BLaER1 treated with 17β-estradiol and CSF1 and Interleukin-3, amounts not matched to agents 10 nM and 100 nM (cell line): Measurements from ENCODE around the gene COL5A1.

Source experiments
- H3K27ac ChIP-seq, 11 experiments: shearing (Covaris generic); formaldehyde crosslinking; 2 replicates each; pipeline ENCODE4 v1.8.1; 2022
- H3K27me3 ChIP-seq, 11 experiments: shearing (Covaris generic); formaldehyde crosslinking; 2 replicates each; pipeline ENCODE4 v1.8.1; 2022
- H3K36me3 ChIP-seq, 11 experiments: shearing (Covaris generic); formaldehyde crosslinking; 2 replicates each; pipeline ENCODE4 v1.8.1; 2022
- H3K4me1 ChIP-seq, 10 experiments: shearing (Covaris generic); formaldehyde crosslinking; 2 replicates each; pipeline ENCODE4 v1.8.1; 2022
- H3K4me2 ChIP-seq, 11 experiments: shearing (Covaris generic); formaldehyde crosslinking; 2 replicates each; pipeline ENCODE4 v1.8.1; 2022
- H3K4me3 ChIP-seq, 10 experiments: shearing (Covaris generic); formaldehyde crosslinking; 2 replicates each; pipeline ENCODE4 v1.8.1; 2022
- H3K9ac ChIP-seq, 11 experiments: shearing (Covaris generic); formaldehyde crosslinking; 2 replicates each; pipeline ENCODE4 v1.8.1; 2022
- H3K9me3 ChIP-seq, 11 experiments: shearing (Covaris generic); formaldehyde crosslinking; replicated peaks in 1 of 11; 2 replicates each; pipeline ENCODE4 v1.8.1; 2022
- H4K20me1 ChIP-seq, 11 experiments: shearing (Covaris generic); formaldehyde crosslinking; 2 replicates each; pipeline ENCODE4 v1.8.1; 2022
- Cebpa-rat ChIP-seq, 11 experiments: shearing (Covaris generic); IDR thresholded peaks; 2 replicates each; pipeline ENCODE4 v1.8.1; 2022

Gene COL5A1

DNA sequence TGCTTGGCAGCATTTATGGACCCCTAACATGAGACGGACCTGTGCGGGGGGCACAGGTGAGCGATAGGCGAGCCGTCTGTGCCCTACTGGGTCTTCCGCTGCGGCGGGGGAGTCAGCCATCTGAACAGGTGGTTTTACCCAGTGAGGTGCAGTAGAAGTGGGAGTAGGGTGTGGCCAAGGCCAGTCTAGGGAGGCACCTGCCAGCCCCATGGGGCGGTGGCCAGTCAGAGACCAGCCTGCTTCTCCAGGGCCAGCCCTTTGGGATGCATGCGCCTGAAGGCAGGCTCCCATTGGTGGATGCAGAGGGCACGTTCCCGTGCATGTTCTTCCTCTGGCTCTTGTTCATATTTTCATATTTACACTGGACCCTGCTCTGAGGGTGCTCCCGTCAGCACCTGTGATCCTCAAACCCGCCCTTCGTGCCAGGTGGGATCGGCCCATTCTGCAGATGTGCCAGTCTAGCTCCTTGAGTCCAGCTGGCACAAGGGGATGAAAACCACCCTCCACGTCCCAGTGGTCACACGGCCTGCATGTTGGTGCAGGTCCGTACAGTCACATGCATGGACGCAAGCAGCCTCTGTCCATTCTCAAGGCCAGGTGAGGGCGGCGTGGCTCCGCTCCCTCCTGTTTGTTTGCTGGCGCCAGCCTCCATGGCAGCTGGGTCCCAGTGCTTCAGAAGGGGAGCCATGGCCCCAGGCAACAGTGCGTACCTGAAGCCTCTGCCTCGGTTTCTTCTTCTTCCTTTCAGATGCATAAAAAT, 9.0 kb downstream of the COL5A1 start:
- Histone ChIP-seq H3K27me3 (peaks cover 0 to 34% (median 0%) of the 10 kb centered on the region in 11 experiments; a peak in 5 of 22 replicates), H3K4me2 (peak overlapping the region in 8 of 11 experiments; percentile 7 to 66 (median 54); a peak in 13 of 22 replicates), H3K9me3 (no peaks in the 10 kb centered on the region), H4K20me1 (peaks cover 0 to 90% (median 56%) of the 10 kb centered on the region in 11 experiments; a peak in 18 of 22 replicates), H3K36me3 (peaks cover 0 to 22% (median 0%) of the 10 kb centered on the region in 11 experiments; a peak in 7 of 22 replicates), H3K27ac (no peak overlapping the region), H3K4me3 (no peak overlapping the region), H3K4me1 (peaks cover 6 to 47% (median 44%) of the 10 kb centered on the region in 10 experiments; a peak in 18 of 20 replicates), H3K9ac (no peak overlapping the region)
- TF ChIP-seq Cebpa-rat (IDR thresholded peaks at IDR 0.05), result no peak

DNA sequence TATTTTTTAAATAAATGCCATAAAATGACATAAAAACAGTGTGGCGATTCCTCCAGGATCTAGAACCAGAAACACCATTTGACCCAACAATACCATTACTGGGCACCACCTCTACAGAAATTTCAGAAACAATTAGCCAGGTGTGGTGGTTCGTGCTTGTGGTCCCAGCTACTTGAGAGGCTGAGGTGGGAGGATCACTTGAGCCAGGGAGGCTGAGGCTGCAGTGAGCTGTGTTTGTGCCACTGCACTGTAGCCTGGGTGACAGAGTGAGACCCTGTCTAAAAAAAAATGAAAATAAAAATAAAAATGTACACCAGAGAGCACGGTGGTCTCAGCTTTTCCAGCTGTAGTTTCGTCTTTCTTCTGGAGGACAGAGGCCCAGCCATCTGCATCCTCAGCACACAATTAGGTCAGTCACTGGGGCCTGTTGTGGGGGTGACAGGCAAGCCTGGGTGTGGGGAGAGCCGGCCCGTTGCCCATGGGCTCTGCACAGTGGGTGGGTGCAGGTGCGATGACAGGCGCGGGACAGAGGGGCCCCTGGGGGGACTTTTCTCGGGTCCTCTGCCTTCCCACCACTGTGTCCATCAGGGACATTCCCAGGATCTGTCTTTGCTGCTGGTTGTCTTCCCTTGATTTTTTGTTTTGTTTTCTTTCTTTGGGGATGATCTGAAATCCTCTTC, 9.8 kb downstream of the COL5A1 start:
- TF ChIP-seq Cebpa-rat (IDR thresholded peaks at IDR 0.05), result no peak
- Histone ChIP-seq H3K4me3 (no peak overlapping the region), H3K9me3 (no peaks in the 10 kb centered on the region), H3K4me2 (peak overlapping the region in 8 of 11 experiments; percentile 12 to 66 (median 54); a peak in 15 of 22 replicates), H3K4me1 (peaks cover 6 to 39% (median 37%) of the 10 kb centered on the region in 10 experiments; a peak in 17 of 20 replicates), H3K27ac (no peak overlapping the region), H4K20me1 (peaks cover 0 to 90% (median 56%) of the 10 kb centered on the region in 11 experiments; a peak in 18 of 22 replicates), H3K27me3 (peaks cover 0 to 29% (median 0%) of the 10 kb centered on the region in 11 experiments; a peak in 5 of 22 replicates), H3K36me3 (peaks cover 0 to 22% (median 0%) of the 10 kb centered on the region in 11 experiments; a peak in 7 of 22 replicates), H3K9ac (peak overlapping the region in 2 of 11 experiments; percentile 31 to 35; a peak in 2 of 22 replicates)

DNA sequence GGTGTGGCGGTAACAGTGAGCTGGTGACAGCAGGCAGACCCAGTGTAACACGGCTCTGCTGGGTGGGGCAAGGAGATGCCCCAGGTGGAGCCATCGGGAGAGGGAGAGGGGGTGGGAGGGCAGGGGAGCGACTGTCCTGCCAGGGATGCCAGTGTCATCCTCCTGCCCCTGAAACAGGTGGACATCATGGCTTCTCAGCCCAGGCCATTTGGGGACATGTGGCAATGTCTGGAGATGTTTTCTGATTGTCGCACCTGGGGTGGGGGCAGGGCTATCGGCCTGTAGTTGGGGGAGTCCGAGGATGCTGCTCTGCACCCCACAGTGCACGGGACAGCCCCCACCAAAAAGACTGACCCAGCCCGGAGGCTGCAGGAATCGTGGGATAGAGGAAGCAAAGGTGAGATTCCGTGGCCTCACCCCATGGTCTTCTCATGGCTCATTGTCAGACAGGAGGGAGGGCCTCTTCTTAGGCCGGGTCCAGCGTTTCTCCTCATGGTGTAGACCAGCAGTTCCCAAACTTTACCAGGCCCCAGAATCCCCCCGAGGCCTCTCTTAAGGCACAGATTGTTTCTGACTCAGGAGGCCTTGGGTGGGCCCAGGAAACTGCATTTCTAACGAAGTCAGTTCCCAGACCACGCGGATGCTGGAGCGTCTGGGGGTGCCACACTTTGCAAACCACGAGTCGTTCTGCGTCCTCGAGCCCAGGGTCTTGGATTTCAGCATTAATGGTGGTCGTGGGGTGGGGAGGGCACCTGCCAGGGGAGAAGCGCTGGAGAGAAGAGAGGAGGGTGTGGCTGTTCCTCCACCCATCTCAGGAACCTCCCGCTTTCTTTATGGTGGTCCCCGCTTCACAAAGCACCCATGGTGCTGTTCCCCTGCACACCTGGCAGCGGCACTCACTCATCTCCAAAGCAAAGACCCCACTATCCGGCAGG, 11.0 kb downstream of the COL5A1 start:
- H3K27me3 ChIP-seq, result peaks cover 0 to 17% (median 0%) of the 10 kb centered on the region in 11 experiments; a peak in 5 of 22 replicates
- H3K9me3 ChIP-seq, result no peaks in the 10 kb centered on the region
- H3K9ac ChIP-seq, result no peak overlapping the region
- no peak overlapping the region for H3K4me3 ChIP-seq
- H3K4me1 ChIP-seq, result peaks cover 6 to 35% (median 31%) of the 10 kb centered on the region in 10 experiments; a peak in 17 of 20 replicates
- peaks cover 0 to 18% (median 0%) of the 10 kb centered on the region in 11 experiments; a peak in 7 of 22 replicates for H3K36me3 ChIP-seq
- peaks cover 0 to 82% (median 46%) of the 10 kb centered on the region in 11 experiments; a peak in 16 of 22 replicates for H4K20me1 ChIP-seq
- H3K4me2 ChIP-seq, result peak overlapping the region in 1 of 11 experiments; percentile 58; a peak in 1 of 22 replicates
- no peak overlapping the region for H3K27ac ChIP-seq
- TF ChIP-seq Cebpa-rat (IDR thresholded peaks at IDR 0.05), result no peak

DNA sequence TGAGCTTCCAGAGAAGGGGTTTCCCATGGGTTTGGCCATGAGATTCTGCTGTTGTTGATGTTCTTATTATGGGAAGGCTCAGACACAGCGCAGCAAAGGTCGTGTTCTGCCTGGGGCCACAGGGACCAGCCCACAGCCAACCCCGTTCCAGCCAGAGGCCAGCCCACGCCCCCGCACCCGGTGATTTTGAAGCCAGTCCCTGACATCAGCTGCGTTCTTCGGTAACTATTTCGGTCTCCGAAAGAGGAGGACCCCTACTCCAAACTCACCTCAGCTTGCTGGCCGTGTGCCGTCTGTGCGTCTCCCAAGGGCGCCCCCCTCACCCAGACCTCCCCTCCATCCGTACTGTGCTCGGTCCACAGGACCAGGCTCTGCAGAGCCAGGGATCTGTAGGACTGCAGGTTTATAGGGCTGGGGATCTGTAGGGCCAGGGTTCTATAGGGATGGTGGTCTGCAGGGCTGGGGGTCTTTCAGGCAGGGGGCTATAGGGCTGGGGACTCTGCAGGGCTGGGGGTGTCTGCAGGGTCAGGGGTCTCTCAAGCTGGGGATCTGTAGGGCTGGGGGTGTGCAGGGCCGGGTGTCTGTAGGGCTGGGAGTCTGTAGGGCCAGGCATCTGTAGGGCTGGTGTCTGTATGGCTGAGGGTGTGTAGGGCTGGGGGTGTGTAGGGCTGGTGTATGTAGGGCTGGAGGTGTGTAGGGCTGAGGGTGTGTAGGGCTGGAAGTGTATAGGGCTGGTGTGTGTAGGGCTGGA, 11.8 kb downstream of the COL5A1 start:
- Histone ChIP-seq H4K20me1 (peaks cover 0 to 79% (median 38%) of the 10 kb centered on the region in 11 experiments; a peak in 15 of 22 replicates), H3K27me3 (peaks cover 0 to 17% (median 0%) of the 10 kb centered on the region in 11 experiments; a peak in 4 of 22 replicates), H3K4me1 (peaks cover 6 to 32% (median 29%) of the 10 kb centered on the region in 10 experiments; a peak in 17 of 20 replicates), H3K4me2 (no peak overlapping the region), H3K4me3 (no peak overlapping the region), H3K36me3 (peaks cover 0 to 13% (median 0%) of the 10 kb centered on the region in 11 experiments; a peak in 3 of 22 replicates), H3K9ac (no peak overlapping the region), H3K27ac (no peak overlapping the region), H3K9me3 (no peaks in the 10 kb centered on the region)
- no peak for TF ChIP-seq Cebpa-rat (IDR thresholded peaks at IDR 0.05)

DNA sequence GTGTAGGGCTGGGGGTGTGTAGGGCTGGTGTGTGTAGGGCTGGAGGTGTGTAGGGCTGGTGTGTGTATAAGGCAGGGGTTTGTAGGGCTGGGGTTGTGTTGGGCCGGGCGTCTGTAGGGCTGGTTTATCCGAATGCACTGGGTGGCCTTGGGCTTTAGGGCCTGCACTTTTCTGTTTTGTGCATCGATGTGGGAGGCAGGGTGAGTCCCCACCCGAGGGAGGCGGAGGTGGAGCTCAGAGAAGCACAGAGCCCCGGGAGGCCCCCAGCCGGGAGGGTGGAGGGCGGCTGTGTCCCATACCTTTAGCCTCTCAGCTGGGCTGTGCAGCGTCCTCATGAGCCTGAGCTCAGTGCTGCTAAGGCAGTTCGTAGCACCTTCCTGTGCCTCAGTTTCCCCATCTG, 13.5 kb downstream of the COL5A1 start:
- H3K9ac ChIP-seq, result no peak overlapping the region
- H3K4me3 ChIP-seq, result no peak overlapping the region
- H3K27me3 ChIP-seq, result peaks cover 0 to 17% (median 0%) of the 10 kb centered on the region in 11 experiments; a peak in 4 of 22 replicates
- H3K4me2 ChIP-seq, result no peak overlapping the region
- H4K20me1 ChIP-seq, result peaks cover 0 to 80% (median 31%) of the 10 kb centered on the region in 11 experiments; a peak in 15 of 22 replicates
- H3K4me1 ChIP-seq, result peaks cover 0 to 20% (median 18%) of the 10 kb centered on the region in 10 experiments; a peak in 14 of 20 replicates
- TF ChIP-seq Cebpa-rat (IDR thresholded peaks at IDR 0.05), result no peak
- no peak overlapping the region for H3K27ac ChIP-seq
- peaks cover under 1 to 9% (median 6%) of the 10 kb centered on the region in 11 experiments; a peak in 21 of 22 replicates for H3K9me3 ChIP-seq
- H3K36me3 ChIP-seq, result peaks cover 0 to 22% (median 7%) of the 10 kb centered on the region in 11 experiments; a peak in 7 of 22 replicates

DNA sequence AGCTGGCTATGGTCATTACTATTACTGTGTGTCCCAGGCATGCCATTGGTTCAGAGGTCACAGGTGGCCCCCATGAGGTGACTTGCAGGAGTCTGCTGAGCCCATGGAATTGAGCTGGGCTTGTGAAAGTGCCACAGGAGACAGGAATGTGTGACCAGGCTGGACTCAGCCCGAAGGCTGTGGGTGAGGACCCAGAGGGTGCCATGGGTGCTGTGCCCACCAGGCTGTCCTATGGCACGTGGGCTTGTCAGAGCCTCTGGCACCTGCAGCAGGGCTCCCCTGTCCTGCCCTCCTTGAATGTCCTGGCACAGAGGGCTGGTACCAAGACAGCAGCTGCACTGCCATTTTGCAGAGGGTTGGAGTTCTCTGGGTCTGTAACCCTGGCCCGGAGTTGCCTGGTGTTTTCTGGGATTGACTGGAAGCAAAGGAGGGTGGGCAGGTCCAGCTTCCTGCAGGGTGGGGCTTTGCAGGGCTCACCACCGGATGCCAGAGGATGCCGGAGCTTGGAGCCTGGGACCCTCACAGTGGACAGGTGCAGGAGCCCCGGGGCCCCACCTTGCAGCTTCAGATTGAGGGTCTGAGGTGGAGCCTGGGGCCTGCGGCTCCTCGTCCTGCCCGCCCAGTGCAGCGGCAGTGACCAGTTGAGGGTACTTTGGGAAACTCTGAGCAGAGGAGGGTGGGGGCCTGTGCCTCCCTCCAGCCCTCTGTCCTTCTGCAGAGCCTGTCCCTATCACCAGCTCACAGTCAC, 14.2 kb downstream of the COL5A1 start:
- H3K4me1 ChIP-seq, result peaks cover 0 to 14% (median 12%) of the 10 kb centered on the region in 10 experiments; a peak in 14 of 20 replicates
- no peak for TF ChIP-seq Cebpa-rat (IDR thresholded peaks at IDR 0.05)
- H3K27ac ChIP-seq, result no peak overlapping the region
- no peak overlapping the region for H3K4me2 ChIP-seq
- peaks cover 7 to 15% (median 13%) of the 10 kb centered on the region in 11 experiments for H3K9me3 ChIP-seq
- peaks cover 0 to 73% (median 26%) of the 10 kb centered on the region in 11 experiments; a peak in 15 of 22 replicates for H4K20me1 ChIP-seq
- H3K9ac ChIP-seq, result no peak overlapping the region
- H3K27me3 ChIP-seq, result peaks cover 0 to 17% (median 0%) of the 10 kb centered on the region in 11 experiments; a peak in 4 of 22 replicates
- H3K36me3 ChIP-seq, result peaks cover 0 to 22% (median 9%) of the 10 kb centered on the region in 11 experiments; a peak in 7 of 22 replicates
- no peak overlapping the region for H3K4me3 ChIP-seq
